BJ (cell line): Measurements from ENCODE around the gene LAPTM4A. TPM values are rescaled to one million over a fixed set of nuclear protein-coding genes. Genes with fewer than 3 reads are reported as not detected.
A peak's percentile ranks its signal among the peaks of the same experiment; 100 is the strongest.
"Not testable (repeated sequence)": the region's sequence is repeated elsewhere in the genome, so short reads cannot be mapped to it uniquely, and the experiment has no call there.

Experiments used
- CTCF ChIA-PET: fragments of 350-600 bp; formaldehyde crosslinking; extraction: SDS; loops from one replicate; lab custom pipeline; 2021; ENCODE audit warnings: antibody characterized with exemption, inconsistent platforms; lab: Yijun Ruan, JAX
- POLR2A ChIA-PET: fragments of 300-600 bp; sonication (Branson Sonifier 250); formaldehyde crosslinking; extraction: SDS; loops from one replicate; lab custom pipeline; 2021; ENCODE audit warnings: antibody characterized with exemption; lab: Charles Lee
- DNase-seq: peaks from one replicate; pipeline ENCODE4 v3.0.0-alpha.2; 2011; ENCODE audit warnings: low read depth
- H3K27me3 ChIP-seq: 2 replicates; pipeline ENCODE4 v1.6.0; 2011; ENCODE audit warnings: low read length; ENCODE audit not compliant: control insufficient read depth, insufficient read depth
- H3K36me3 ChIP-seq: 2 replicates; pipeline ENCODE4 v1.5.1; 2011; ENCODE audit warnings: low read length; ENCODE audit not compliant: control insufficient read depth, insufficient read depth
- H3K4me3 ChIP-seq: 2 replicates; pipeline ENCODE4 v1.5.1; 2011; ENCODE audit warnings: low read depth, mild to moderate bottlenecking, control low read depth, low read length
- polyA plus RNA-seq: library from polyadenylated mRNA; depleted of rRNA; stranded (reverse); fragments of >200 nt; gene quantifications from 2 replicates; pipeline ENCODE4 v1.2.3, GENCODE V29; 2011
- TF ChIP-seq, protein P1 (sequence below): IDR thresholded peaks from 2 replicates; pipeline ENCODE4 v1.5.1; 2011; ENCODE audit warnings: low read depth, mild to moderate bottlenecking, control low read depth, inconsistent platforms, low read length, moderate library complexity; ENCODE audit not compliant: insufficient read depth

Gene LAPTM4A
- polyA plus RNA-seq, 1 experiment: 379 TPM

DNA sequence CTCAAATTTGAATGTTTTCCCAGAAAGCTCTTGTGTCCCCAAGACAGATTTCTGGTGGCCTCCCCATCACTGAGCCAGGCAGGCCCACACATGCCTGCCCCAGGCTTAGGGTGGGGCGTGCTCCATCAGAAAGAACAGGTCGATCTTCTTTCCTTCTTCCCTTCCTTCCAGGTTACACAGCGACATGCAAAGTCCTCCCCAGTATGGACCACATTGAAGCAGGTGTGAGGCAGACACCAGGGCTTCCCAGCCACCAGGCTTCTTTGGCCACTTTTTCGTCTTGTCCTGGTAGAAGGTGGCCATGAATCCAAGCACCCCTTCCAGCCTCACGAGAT lies 41.4 kb upstream of the LAPTM4A start:
- ChIA-PET CTCF (interaction anchor here (0.7 to 9.1 kb wide), 5 partner anchors 30 to 93 kb away, joined by 3 to 157 read pairs (median 8); no protein-coding TSS in a partner anchor), POLR2A (no interaction called here)

DNA sequence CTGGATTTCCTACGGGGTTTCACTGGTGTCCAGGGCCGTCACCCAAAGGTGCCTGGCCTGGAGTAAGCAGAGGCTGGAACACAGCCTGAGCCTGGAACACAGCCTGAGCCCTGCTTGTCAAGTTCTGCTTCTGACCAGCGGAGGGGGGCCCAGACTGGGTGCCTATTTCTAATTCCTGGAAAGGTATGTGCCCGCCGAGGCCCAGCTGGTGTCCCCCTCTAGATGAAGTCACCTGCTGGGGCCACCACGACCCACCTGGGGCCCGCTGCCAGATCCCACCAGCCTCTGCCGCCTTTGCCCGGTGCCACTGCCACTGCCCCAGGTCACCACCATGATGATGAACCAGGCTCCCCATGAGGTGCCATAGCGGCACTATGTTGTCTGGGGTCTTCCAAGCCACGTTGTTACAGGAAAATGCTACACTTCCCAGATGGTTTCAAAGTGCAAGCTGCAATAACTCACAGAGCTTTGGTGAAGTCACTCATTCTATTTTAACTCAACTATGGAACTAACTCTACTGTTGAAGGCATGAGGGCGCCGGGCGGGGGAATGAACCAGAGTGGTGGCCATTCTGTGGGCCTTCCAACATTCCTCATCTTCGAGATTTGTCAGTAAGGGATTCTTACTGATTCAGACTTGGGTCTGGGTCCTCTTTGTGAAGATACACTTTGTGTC lies 40.9 kb upstream of the LAPTM4A start:
- Histone ChIP-seq H3K27me3 (no peaks in the 10 kb centered on the region), H3K4me3 (no peak overlapping the region), H3K36me3 (no peaks in the 10 kb centered on the region)
- no peak for DNase-seq
- TF ChIP-seq, protein P1, sequence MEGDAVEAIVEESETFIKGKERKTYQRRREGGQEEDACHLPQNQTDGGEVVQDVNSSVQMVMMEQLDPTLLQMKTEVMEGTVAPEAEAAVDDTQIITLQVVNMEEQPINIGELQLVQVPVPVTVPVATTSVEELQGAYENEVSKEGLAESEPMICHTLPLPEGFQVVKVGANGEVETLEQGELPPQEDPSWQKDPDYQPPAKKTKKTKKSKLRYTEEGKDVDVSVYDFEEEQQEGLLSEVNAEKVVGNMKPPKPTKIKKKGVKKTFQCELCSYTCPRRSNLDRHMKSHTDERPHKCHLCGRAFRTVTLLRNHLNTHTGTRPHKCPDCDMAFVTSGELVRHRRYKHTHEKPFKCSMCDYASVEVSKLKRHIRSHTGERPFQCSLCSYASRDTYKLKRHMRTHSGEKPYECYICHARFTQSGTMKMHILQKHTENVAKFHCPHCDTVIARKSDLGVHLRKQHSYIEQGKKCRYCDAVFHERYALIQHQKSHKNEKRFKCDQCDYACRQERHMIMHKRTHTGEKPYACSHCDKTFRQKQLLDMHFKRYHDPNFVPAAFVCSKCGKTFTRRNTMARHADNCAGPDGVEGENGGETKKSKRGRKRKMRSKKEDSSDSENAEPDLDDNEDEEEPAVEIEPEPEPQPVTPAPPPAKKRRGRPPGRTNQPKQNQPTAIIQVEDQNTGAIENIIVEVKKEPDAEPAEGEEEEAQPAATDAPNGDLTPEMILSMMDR: no peak
- ChIA-PET CTCF (interaction anchor here (0.6 to 9.1 kb wide), 9 partner anchors 29 to 274 kb away, joined by 3 to 157 read pairs (median 3); no protein-coding TSS in a partner anchor), POLR2A (no interaction called here)

More for the DNA sequence above, 41.4 kb upstream of the LAPTM4A start:
- TF ChIP-seq, protein P1: no peak
- Histone ChIP-seq H3K27me3 (no peaks in the 10 kb centered on the region), H3K4me3 (no peak overlapping the region), H3K36me3 (no peaks in the 10 kb centered on the region)
- DNase-seq: no peak

DNA sequence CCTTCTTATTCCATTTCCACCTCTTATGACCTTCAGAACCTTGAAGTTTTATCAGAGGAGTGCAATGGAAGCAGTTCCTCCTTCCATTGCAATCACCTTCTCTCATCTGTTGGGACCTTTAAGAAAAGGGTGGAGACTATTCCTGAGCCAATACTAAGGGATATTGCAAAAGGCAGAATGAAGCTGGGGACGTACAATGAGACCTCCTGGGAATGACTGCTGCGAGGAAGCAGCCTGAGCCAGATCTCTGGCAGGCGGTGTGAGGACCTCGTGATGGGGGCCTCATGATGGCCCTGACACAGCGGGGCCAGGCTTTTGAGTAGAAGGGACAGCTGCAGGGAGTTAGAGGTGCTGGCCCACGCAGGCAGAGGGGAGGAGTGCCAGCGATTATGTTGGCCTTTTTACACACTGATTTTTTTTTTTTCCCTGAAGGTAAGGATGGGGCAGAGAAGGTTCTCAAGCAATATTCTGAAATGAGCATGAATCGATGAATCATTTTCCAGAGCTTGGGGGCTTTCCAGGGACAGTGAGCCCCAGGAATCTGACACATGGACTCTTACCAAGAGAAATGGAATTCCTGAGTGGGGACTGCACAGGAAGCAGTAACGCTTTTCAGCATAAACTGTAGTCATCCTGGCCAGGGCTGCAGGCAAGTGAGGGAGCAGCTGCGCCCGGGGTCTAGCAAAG lies 40.0 kb upstream of the LAPTM4A start:
- TF ChIP-seq, protein P1: no peak
- ChIA-PET POLR2A (interaction anchor here (0.5 to 0.7 kb wide), 2 partner anchors 42 to 45 kb away, joined by 3 to 7 read pairs; no protein-coding TSS in a partner anchor), CTCF (interaction anchor here (0.6 to 9.1 kb wide), 10 partner anchors 13 to 635 kb away, joined by 3 to 157 read pairs (median 3); partner anchors contain the start of gene LAPTM4A)
- Histone ChIP-seq H3K36me3 (no peaks in the 10 kb centered on the region), H3K27me3 (no peaks in the 10 kb centered on the region), H3K4me3 (peak overlapping the region; percentile 2; the same call in 1 of the 2 replicates)
- peak; percentile 85 for DNase-seq

GRCh38 chr2:20089715-20090464 lies 38.5 kb upstream of the LAPTM4A start:
- DNase-seq: no peak
- Histone ChIP-seq H3K4me3 (no peak overlapping the region), H3K27me3 (no peaks in the 10 kb centered on the region), H3K36me3 (no peaks in the 10 kb centered on the region)
- TF ChIP-seq, protein P1: no peak
- ChIA-PET POLR2A (no interaction called here), CTCF (interaction anchor here (1.1 to 9.1 kb wide), 4 partner anchors 17 to 74 kb away, joined by 3 to 157 read pairs (median 4); partner anchors contain the start of gene LAPTM4A)

DNA sequence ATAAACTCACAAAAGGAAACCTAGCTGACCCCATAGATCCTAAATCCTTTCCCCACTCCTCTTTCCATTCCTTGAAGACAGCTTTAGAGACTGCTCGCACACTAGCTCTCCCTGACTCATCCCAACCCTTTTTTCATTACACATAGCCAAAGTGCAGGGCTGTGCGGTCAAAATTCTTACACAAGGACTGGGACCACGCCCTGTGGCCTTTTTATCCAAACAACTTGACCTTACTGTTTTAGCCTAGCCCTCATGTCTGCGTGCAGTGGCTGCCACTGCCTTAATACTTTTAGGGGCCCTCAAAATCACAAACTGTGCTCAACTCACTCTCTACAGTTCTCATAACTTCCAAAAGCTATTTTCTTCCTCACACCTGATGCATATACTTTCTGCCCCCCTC lies 34.5 kb upstream of the LAPTM4A start:
- POLR2A ChIA-PET, H3K27me3 ChIP-seq, DNase-seq, H3K4me3 ChIP-seq, CTCF ChIA-PET, H3K36me3 ChIP-seq: not testable (repeated sequence)

GRCh38 chr2:20082812-20083211 lies 31.4 kb upstream of the LAPTM4A start:
- POLR2A ChIA-PET, CTCF ChIA-PET: not testable (repeated sequence)

More at GRCh38 chr2:20082812-20083211, 31.4 kb upstream of the LAPTM4A start:
- not testable (repeated sequence) for H3K27me3 ChIP-seq, H3K36me3 ChIP-seq, DNase-seq, H3K4me3 ChIP-seq
